Spleen (tissue), 11 donors: ENCODE measurements around the gene DERL2. TPM values are rescaled to one million over a fixed set of nuclear protein-coding genes. Genes with fewer than 3 reads are reported as not detected.

Source experiments
- DNase-seq: peaks from one replicate; pipeline ENCODE4 v3.0.0-alpha.2; 2020
- H3K27ac ChIP-seq, 8 donors: fragments of 200-600 bp; sonication (generic) in 7 of 8; 1 replicate in 4 of 8; 2 replicates in 4 of 8; pipeline versions ENCODE4 v1.5.0 to v1.8.0; 2016 to 2021; ENCODE audit warnings: inconsistent platforms in 4 of 8, mild to moderate bottlenecking in 4 of 8, moderate library complexity in 1 of 8
- H3K27me3 ChIP-seq, 7 donors: fragments of 200-600 bp; sonication (generic) in 6 of 7; replicated peaks in 1 of 7; 1 replicate in 4 of 7; 2 replicates in 3 of 7; pipeline versions ENCODE4 v1.5.0 to v1.8.0; 2016 to 2021; ENCODE audit warnings: inconsistent platforms in 3 of 7, mild to moderate bottlenecking in 1 of 7
- H3K36me3 ChIP-seq, 6 donors: fragments of 200-600 bp; sonication (generic) in 5 of 6; 1 replicate in 4 of 6; 2 replicates in 2 of 6; pipeline versions ENCODE4 v1.5.0 to v1.8.0; 2016 to 2021; ENCODE audit warnings: inconsistent platforms in 2 of 6
- H3K4me1 ChIP-seq, 6 donors: fragments of 200-600 bp; sonication (generic) in 5 of 6; 1 replicate in 3 of 6; 2 replicates in 3 of 6; pipeline versions ENCODE4 v1.5.0 to v1.8.0; 2016 to 2021; ENCODE audit warnings: inconsistent platforms in 3 of 6
- H3K4me3 ChIP-seq, 8 donors: fragments of 200-600 bp; sonication (generic) in 7 of 8; 1 replicate in 4 of 8; 2 replicates in 4 of 8; pipeline versions ENCODE4 v1.5.0 to v1.8.0; 2016 to 2021; ENCODE audit warnings: inconsistent platforms in 4 of 8, mild to moderate bottlenecking in 4 of 8, moderate library complexity in 2 of 8
- H3K9me3 ChIP-seq, 8 donors: fragments of 200-600 bp; sonication (generic) in 7 of 8; 1 replicate in 4 of 8; 2 replicates in 4 of 8; pipeline versions ENCODE4 v1.5.0 to v1.8.0; 2016 to 2021; ENCODE audit warnings: inconsistent platforms in 4 of 8
- CTCF ChIP-seq, 11 experiments: fragments of 200-600 bp in 7 of 11; fragments of 450-650 bp in 4 of 11; sonication (generic) in 4 of 11; IDR thresholded peaks in 8 of 11; conservative IDR thresholded peaks in 3 of 11; 1 replicate in 7 of 11; 2 replicates in 4 of 11; pipeline versions ENCODE4 v1.4.0 to v1.8.0; 2016 to 2021; ENCODE audit warnings: antibody characterized with exemption in 11 of 11, inconsistent platforms in 4 of 11, mild to moderate bottlenecking in 1 of 11
- POLR2A ChIP-seq, 3 donors: fragments of 450-650 bp; IDR thresholded peaks; one replicate each; pipeline ENCODE4 v1.5.1; 2017; ENCODE audit warnings: antibody characterized with exemption in 3 of 3, mild to moderate bottlenecking in 1 of 3
- POLR2AphosphoS5 ChIP-seq, 3 donors: sonication (generic); formaldehyde crosslinking; IDR thresholded peaks; one replicate each; pipeline ENCODE4 v1.5.1; 2017; ENCODE audit warnings: antibody characterized with exemption in 3 of 3
- WGBS, 5 donors: extraction: QIAGEN DNeasy Blood & Tissue Kit in 3 of 5; methylation state at CpG; one replicate each; pipeline versions ENCODE4 v1.1.5 to v1.1.7; 2013 to 2018; 5-methylcytosine and 5-hydroxymethylcytosine counted together
- intact Hi-C: fragments of 100-400 bp; cut with DNase I; formaldehyde crosslinking; loops from one replicate; pipeline ENCODE4 v1.15.0; 2023; ENCODE audit warnings: low total_unique reads
- polyA plus RNA-seq, 3 donors: library from polyadenylated mRNA; stranded (reverse); fragments of 200-250 nt; gene quantifications; one replicate each; pipeline ENCODE4 v1.2.1, GENCODE V29; 2013
- total RNA-seq, 7 donors: library from RNA; depleted of rRNA in 3 of 7; stranded (reverse); fragments of >200 nt in 3 of 7; fragmentation: NEBNext Ultra II Directional in 4 of 7; extraction: Animal tissue kit (Norgen Biotek cat#: 25700) in 4 of 7; gene quantifications; one replicate each; pipeline versions ENCODE4 v1.1.0 to v1.2.1, GENCODE V29; 2016 to 2021
- donor health status: healthy with polysubstance abuse.
- donor health status: DM: no; HTN: no; CAD: no; lungs with moderate emphysema.
- donor health status: DM: no; HTN: no; CAD: no.
- donor health status: Bipolar disorder and iron deficiency.
- donor health status: healthy.
- donor health status: DM: no; HTN: no; CAD: no.
- donor health status: DM: yes; HTN: yes; CAD: no.

The DERL2 gene
- total and polyA plus RNA-seq, 10 donors: 37.1 to 67.7 (median 51.5) TPM

- TF ChIP-seq CTCF (IDR thresholded peaks at IDR 0.05 in 8 of 11, conservative IDR thresholded peaks at IDR 0.05 in 3 of 11) (peak in 2 of 11 experiments; percentile 1 to 24), POLR2AphosphoS5 (IDR thresholded peaks at IDR 0.05) (peak; percentile 93 to 96 (median 94)), POLR2A (IDR thresholded peaks at IDR 0.05) (peak in 1 of 3 donors; percentile 61)
- Histone ChIP-seq H3K4me3 (peak within 1 kb of the TSS; percentile 85 to 97 (median 93)), H3K27me3 (no peaks in the 10 kb centered on the region), H3K4me1 (peaks cover 21 to 70% (median 47%) of the 10 kb centered on the region in 6 donors), H3K9me3 (no peaks in the 10 kb centered on the region), H3K27ac (peak within 1 kb of the TSS; percentile 93 to 100 (median 99)), H3K36me3 (peaks cover 3 to 66% (median 57%) of the 10 kb centered on the region in 6 donors)
- DNase-seq: peak; percentile 98
- WGBS, 5 donors: 0 to 1% (median 0%) methylated on average over 36 to 77 of the region's 77 CpGs
- intact Hi-C loops: no loop called here
These were observed 487 bp upstream of the DERL2 start, which contains the start of gene MIS12 for GRCh38 chr17:5486206-5487124. TSS of gene MIS12 (plus strand) at chr17:5486566. CDS start at chr17:5488863, 2,297 bp downstream.

GRCh38 chr17:5481451-5481850 is 4.5 kb downstream of the DERL2 start:
- Histone ChIP-seq H3K36me3 (peaks cover 4 to 85% (median 81%) of the 10 kb centered on the region in 6 donors), H3K4me1 (peaks cover 10 to 68% (median 34%) of the 10 kb centered on the region in 6 donors), H3K27me3 (no peaks in the 10 kb centered on the region), H3K9me3 (no peaks in the 10 kb centered on the region), H3K27ac (no peak overlapping the region), H3K4me3 (no peak overlapping the region)
- intact Hi-C loops: no loop called here
- TF ChIP-seq POLR2A (IDR thresholded peaks at IDR 0.05) (no peak), CTCF (IDR thresholded peaks at IDR 0.05 in 8 of 11, conservative IDR thresholded peaks at IDR 0.05 in 3 of 11) (no peak), POLR2AphosphoS5 (IDR thresholded peaks at IDR 0.05) (no peak)
- no peak for DNase-seq
- WGBS, 5 donors: 95 to 99% (median 97%) methylated on average over 4 of the region's 4 CpGs

GRCh38 chr17:5480962-5481361 is 5.0 kb downstream of the DERL2 start:
- no peak for DNase-seq
- Histone ChIP-seq H3K9me3 (no peaks in the 10 kb centered on the region), H3K27me3 (no peaks in the 10 kb centered on the region), H3K4me1 (peaks cover 10 to 68% (median 34%) of the 10 kb centered on the region in 6 donors), H3K27ac (no peak overlapping the region), H3K4me3 (no peak overlapping the region), H3K36me3 (peaks cover 4 to 90% (median 85%) of the 10 kb centered on the region in 6 donors)
- TF ChIP-seq CTCF (IDR thresholded peaks at IDR 0.05 in 8 of 11, conservative IDR thresholded peaks at IDR 0.05 in 3 of 11) (no peak), POLR2A (IDR thresholded peaks at IDR 0.05) (no peak), POLR2AphosphoS5 (IDR thresholded peaks at IDR 0.05) (no peak)
- 84 to 94% (median 90%) methylated on average over 6 of the region's 6 CpGs for WGBS, 5 donors
- intact Hi-C loops: no loop called here

GRCh38 chr17:5478992-5479391 is 7.0 kb downstream of the DERL2 start:
- TF ChIP-seq CTCF (IDR thresholded peaks at IDR 0.05 in 8 of 11, conservative IDR thresholded peaks at IDR 0.05 in 3 of 11): no peak
- TF ChIP-seq POLR2A (IDR thresholded peaks at IDR 0.05): no peak
- TF ChIP-seq POLR2AphosphoS5 (IDR thresholded peaks at IDR 0.05): no peak
- Histone ChIP-seq H3K4me3 (no peak overlapping the region), H3K36me3 (peaks cover 4 to 100% (median 97%) of the 10 kb centered on the region in 6 donors), H3K27ac (no peak overlapping the region), H3K27me3 (no peaks in the 10 kb centered on the region), H3K9me3 (no peaks in the 10 kb centered on the region), H3K4me1 (peaks cover 0 to 49% (median 16%) of the 10 kb centered on the region in 6 donors)
- DNase-seq: no peak
- intact Hi-C loops: no loop called here
- 91 to 100% (median 96%) methylated on average over 4 of the region's 4 CpGs for WGBS, 5 donors
